NCI-H2227 (cell line): Measurements from ENCODE around the gene NR2F1-AS1.
A peak's percentile ranks its signal among the peaks of the same experiment; 100 is the strongest.

ENCODE experiments used
- DNase-seq: peaks from one replicate; lab custom pipeline; 2025; ENCODE audit not compliant: unreplicated experiment; lab: John Stamatoyannopoulos, UW

NR2F1-AS1 gene

DNA sequence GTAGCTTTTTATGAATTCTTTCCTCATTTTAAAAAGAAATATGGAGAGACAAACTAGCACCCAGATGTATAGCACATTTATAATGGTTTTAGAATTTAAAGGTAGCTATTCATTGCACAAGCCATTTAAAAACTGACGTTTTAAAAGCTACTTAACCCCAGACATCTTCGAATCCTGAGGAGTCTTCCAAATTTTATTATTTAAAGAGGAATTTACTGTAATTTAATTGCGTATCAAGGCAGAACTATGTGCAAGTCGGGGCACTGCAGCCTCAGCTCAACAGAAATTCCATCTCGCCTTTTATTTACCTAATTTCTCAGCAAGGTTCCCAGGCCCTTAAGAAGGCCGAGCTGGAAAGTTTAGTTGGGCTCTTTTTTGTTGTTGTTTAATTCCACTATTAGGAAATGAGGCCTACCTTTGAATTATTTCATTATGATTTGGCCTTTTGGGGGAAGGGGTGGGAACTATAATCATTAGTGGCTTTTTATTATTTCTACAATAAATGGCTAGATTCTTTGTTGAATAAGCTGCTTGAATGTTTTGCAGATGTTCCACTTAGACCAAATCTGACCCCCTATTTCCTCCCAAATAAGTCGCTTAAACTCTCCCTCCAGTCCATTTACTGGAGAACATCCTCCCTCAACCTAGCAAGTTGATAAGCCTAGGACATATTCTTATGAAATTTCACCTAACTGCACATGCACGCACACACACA, 22.2 kb upstream of the NR2F1-AS1 start:
- no peak for DNase-seq

- peak; percentile 63 for DNase-seq
Observed at GRCh38 chr5:93602241-93603077, 21.4 kb upstream of the NR2F1-AS1 start.

- peak; percentile 62 for DNase-seq
Observed at GRCh38 chr5:93601802-93602155, 20.8 kb upstream of the NR2F1-AS1 start.

- peak; percentile 77 for DNase-seq
Observed at GRCh38 chr5:93601071-93601801, 20.2 kb upstream of the NR2F1-AS1 start.

- DNase-seq = no peak
Observed at GRCh38 chr5:93600409-93601070, 19.5 kb upstream of the NR2F1-AS1 start.

DNA sequence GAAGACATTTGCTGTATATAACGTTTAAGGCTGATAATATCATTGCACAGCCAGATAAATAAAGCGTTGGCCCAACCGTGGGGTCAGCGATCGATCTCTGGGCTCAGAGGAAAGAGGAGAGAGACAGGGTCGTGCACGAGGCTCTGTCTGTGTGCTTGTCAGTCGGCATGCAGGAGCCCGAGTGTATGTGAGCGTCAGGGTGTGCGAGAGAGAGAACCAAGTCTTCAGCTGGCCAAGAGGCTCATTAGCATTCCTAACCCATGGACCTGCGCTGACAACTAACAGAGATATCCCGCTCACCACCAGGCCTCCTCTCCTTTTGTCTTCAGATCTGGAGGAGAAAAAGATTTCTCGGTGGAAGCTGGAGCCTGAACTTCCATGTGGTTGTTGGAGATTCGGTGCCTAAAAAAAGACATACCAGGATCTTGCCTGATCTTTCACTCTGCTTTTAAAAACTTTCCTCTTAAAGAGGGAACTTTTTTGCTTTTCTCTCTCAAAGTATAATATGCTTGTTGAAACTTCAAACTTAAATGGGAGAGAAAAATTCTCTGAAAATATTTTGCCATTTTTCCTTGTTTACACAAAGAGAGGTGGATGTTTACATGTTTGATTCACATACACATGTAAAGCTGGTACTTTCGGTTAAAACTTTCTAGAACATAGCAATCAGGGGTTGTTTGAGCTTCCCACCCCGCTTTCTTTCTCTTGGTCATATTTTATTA, 18.5 kb upstream of the NR2F1-AS1 start:
- peak; percentile 72 for DNase-seq

- no peak for DNase-seq
Observed at GRCh38 chr5:93599001-93599379, 18.0 kb upstream of the NR2F1-AS1 start.

- DNase-seq = peak; percentile 67
Observed at GRCh38 chr5:93598091-93599000, 17.3 kb upstream of the NR2F1-AS1 start.

DNA sequence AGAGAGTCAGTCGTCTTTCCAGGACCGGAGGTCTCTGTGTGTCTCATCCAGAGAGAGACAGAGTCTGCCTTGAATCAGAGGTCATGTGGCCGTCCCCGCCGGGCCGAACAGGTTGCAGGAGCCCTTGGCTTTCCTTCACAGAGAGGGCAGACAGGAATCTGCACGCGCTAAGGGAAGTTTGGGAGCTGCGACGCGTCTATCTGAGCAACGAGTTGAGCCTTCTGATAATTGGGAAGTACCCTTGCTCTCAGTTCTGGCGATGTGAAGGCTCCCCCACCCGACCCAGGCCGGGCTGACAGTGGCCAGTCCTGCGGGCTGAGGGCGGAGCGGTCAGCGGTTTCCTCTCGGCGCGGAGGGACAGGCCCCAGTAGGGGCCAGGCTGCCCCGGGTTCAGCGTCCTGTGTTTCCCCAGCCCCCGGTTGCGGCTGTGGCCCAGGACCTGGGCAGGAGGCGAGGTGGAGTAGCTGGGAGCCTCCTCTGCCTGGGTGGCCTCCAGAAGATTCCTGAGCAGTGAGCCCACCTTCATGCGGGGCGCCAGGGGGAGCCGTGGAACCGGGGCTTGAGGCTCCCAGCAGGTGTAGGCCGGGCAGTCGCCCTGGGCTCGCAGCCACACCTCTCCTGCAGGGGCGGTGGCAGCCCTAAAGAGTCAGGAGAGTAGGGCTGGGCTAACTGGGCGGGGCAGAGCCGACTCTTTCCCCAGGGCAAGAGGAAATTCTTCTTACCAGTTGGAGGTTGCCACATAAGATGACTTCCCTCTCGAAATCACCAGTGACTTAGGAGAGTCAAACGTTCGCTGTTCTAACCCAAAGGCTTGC, 15.9 kb upstream of the NR2F1-AS1 start:
- peak; percentile 84 for DNase-seq

- DNase-seq = no peak
Observed at GRCh38 chr5:93596310-93596675, 15.3 kb upstream of the NR2F1-AS1 start.

- no peak for DNase-seq
Observed at GRCh38 chr5:93595420-93596147, 14.6 kb upstream of the NR2F1-AS1 start.

GRCh38 chr5:93594591-93595419, 13.8 kb upstream of the NR2F1-AS1 start:
- peak; percentile 77 for DNase-seq

DNA sequence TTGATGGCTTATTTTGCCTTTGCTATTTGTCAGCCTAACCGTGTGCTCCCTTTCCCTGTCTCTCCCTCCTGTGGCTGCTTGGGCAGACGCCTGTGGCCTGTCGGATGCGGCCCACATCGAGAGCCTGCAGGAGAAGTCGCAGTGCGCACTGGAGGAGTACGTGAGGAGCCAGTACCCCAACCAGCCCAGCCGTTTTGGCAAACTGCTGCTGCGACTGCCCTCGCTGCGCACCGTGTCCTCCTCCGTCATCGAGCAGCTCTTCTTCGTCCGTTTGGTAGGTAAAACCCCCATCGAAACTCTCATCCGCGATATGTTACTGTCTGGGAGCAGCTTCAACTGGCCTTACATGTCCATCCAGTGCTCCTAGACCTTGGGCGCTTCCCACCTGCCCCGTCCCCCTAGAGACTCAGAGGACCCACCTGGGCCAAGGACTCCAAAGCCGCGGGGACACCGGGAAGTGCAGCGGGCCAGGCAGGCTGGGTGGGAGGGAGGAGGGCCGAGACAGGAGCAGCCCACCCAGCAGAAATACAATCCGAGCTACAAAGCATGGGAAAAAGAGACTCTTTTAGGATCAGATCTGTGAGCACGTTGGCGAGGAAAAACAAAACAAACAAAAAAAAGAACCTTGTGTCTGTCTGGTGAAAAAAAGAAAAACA, 12.6 kb upstream of the NR2F1-AS1 start:
- DNase-seq = no peak

- DNase-seq = no peak
Observed at GRCh38 chr5:93592883-93593282, 11.9 kb upstream of the NR2F1-AS1 start.

DNA sequence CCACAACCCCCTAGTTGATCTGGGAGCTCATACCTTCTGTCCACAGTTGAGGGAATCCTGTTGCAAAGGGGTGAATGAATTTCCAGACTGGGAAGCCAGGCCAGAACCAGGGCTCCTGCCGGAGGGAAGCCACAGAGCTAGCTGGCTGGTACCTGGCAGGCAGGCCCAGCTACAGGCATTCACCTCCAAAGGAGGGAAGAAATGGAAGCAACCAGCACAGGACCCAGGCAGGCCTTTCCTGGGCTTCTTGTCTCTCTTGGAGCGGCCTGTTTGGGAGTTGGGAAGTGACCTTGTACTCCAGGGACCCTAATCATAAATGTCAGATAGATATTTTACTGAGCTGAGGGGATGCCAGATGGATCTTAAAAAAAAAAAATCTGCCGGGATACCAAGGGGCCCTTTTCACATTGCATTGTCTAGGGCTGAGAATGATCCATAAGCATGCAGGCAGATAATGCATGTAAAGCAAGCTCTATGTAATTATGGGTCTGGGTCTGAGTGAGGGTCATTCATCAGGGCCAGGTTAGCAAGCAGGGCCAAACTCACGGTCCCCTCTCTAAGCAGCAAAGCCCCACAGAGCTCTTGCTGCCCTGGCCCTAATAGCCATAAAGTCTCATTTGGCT, 10.4 kb upstream of the NR2F1-AS1 start:
- no peak for DNase-seq

DNA sequence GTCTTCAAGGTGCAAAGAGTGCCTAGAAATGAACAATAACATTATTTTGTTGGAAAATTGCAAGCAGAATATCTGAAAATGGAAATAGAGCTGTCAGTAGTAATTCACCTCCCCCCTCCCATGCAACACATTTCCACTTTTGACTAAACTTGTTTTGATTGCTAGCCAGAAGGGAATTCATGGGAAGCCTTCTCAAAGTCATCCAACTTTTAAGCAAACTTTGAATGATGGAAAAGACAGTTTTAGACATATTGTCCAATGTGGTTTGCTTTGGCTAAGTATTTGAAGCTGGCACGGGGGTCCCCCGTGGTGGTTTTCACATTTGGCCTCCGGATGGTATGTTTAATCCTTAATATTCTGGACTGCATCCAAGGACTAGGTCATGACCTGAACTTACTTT, 9.5 kb upstream of the NR2F1-AS1 start:
- DNase-seq = no peak
